ENCODE measurements around the gene EXOC3L1. TPM values are rescaled to one million over a fixed set of nuclear protein-coding genes. Genes with fewer than 3 reads are reported as not detected.

EXOC3L1 gene
- total RNA-seq, 1 experiment from 2014 or later, result 4.0 TPM

GRCh38 chr16:67188323-67188722 lies 1.6 kb downstream of the EXOC3L1 start (continued):
- TF ChIP-seq ZNF532 (CRISPR knock-in tag; IDR thresholded peaks at IDR 0.05; ENCODE audit: borderline replicate concordance) (no peak), TEAD1 (CRISPR knock-in tag; IDR thresholded peaks at IDR 0.05) (no peak)

- POLR2A ChIA-PET, result interaction anchor here (0.6 kb wide), 1 partner anchor 259 kb away, joined by 3 read pairs; no protein-coding TSS in a partner anchor
- Mint-ChIP-seq H3K27me3 (ENCODE audit: low read depth) (peaks cover 29% of the 10 kb centered on the region), H3K27ac (no peak overlapping the region), H3K4me3 (no peak overlapping the region), H3K9me3 (no peaks in the 10 kb centered on the region), H3K36me3 (no peaks in the 10 kb centered on the region), H3K4me1 (peaks cover 29% of the 10 kb centered on the region)
- DNase-seq (ENCODE audit: low spot score), result no peak
- TF ChIP-seq ATF6 (CRISPR knock-in tag; IDR thresholded peaks at IDR 0.05) (no peak), CREB1 (CRISPR knock-in tag; IDR thresholded peaks at IDR 0.05) (no peak), TEAD1 (CRISPR knock-in tag; IDR thresholded peaks at IDR 0.05) (no peak), MAX (CRISPR knock-in tag; IDR thresholded peaks at IDR 0.05) (no peak), ZNF416 (CRISPR knock-in tag; IDR thresholded peaks at IDR 0.05) (no peak), E2F1 (CRISPR knock-in tag; IDR thresholded peaks at IDR 0.05) (no peak), IRF1 (CRISPR knock-in tag; IDR thresholded peaks at IDR 0.05) (no peak), JUN (CRISPR knock-in tag; IDR thresholded peaks at IDR 0.05) (no peak), ELF4 (CRISPR knock-in tag; IDR thresholded peaks at IDR 0.05; ENCODE audit: low read depth) (no peak), E2F4 (CRISPR knock-in tag; IDR thresholded peaks at IDR 0.05; ENCODE audit: borderline replicate concordance, low read depth) (no peak), ZNF532 (CRISPR knock-in tag; IDR thresholded peaks at IDR 0.05; ENCODE audit: borderline replicate concordance) (no peak), CDX4 (CRISPR knock-in tag; IDR thresholded peaks at IDR 0.05; ENCODE audit: borderline replicate concordance) (no peak)
- CTCF ChIA-PET, result interaction anchor here (0.7 to 3.8 kb wide), 4 partner anchors 11 to 169 kb away, joined by 3 to 88 read pairs (median 40); partner anchors contain the start of genes FBXL8, HSF4, NOL3 and TRADD
- ATAC-seq, result no peak
Observed at GRCh38 chr16:67187175-67187890, 2.6 kb downstream of the EXOC3L1 start.
